ENCODE data around the gene DNASE1L2. TPM values are rescaled to one million over a fixed set of nuclear protein-coding genes. Genes with fewer than 3 reads are reported as not detected.
A peak's percentile ranks its signal among the peaks of the same experiment; 100 is the strongest.

Gene DNASE1L2
- total and polyA plus RNA-seq, 3 donors from 2014 or later: 1.1 to 3.5 (median 2.5) TPM

DNA sequence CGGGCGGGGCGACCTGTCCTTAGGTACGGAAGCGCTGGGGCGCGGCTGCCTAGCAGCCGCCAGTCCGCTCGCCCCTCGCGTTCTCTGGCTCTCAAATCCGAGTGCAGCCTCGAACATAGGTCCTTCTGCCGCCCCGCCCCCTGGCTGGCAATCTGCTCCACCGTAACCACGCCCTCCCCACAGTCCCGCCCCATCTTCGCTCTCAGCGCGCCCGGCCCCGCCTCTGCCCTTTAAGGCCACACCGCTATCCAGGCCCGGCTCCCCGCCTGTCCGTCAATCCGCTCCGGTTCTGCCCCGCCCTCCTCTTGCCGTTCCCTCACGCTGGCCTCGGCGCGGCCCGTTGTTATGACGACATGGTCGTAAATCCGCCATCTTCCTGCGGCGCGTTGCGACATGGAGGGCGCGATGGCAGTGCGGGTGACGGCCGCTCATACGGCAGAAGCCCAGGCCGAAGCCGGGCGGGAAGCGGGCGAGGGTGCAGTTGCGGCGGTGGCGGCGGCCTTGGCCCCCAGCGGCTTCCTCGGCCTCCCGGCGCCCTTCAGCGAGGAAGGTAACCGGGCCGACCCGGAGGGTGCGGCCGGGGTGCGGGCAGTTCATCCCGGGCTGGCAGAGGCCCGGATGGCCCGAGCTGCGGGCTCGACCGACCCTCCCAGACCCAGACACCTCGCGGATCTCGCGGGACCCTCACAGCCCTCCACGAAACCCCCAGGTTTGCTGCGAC lies 12.9 kb upstream of the DNASE1L2 start, which contains the start of gene E4F1:
E4F1 (plus strand) TSS at position 371 of the 721 bp plus-strand sequence; CDS start at position 394, 23 bp downstream.
- Histone ChIP-seq H3K4me3 (peak within 1 kb of the TSS; percentile 87 to 90), H3K27ac (peak within 1 kb of the TSS; percentile 75 to 84), H3K9me3 (no peaks in the 10 kb centered on the region), H3K4me1 (peaks cover 19% of the 10 kb centered on the region), H3K36me3 (ENCODE audit: low read depth, missing control alignments) (no peaks in the 10 kb centered on the region), H3K27me3 (no peaks in the 10 kb centered on the region)
- peak; percentile 28 for TF ChIP-seq POLR2A (IDR thresholded peaks at IDR 0.05)
- TF ChIP-seq, protein P1, sequence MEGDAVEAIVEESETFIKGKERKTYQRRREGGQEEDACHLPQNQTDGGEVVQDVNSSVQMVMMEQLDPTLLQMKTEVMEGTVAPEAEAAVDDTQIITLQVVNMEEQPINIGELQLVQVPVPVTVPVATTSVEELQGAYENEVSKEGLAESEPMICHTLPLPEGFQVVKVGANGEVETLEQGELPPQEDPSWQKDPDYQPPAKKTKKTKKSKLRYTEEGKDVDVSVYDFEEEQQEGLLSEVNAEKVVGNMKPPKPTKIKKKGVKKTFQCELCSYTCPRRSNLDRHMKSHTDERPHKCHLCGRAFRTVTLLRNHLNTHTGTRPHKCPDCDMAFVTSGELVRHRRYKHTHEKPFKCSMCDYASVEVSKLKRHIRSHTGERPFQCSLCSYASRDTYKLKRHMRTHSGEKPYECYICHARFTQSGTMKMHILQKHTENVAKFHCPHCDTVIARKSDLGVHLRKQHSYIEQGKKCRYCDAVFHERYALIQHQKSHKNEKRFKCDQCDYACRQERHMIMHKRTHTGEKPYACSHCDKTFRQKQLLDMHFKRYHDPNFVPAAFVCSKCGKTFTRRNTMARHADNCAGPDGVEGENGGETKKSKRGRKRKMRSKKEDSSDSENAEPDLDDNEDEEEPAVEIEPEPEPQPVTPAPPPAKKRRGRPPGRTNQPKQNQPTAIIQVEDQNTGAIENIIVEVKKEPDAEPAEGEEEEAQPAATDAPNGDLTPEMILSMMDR (IDR thresholded peaks at IDR 0.05): no peak
- DNase-seq: peak; percentile 100
- WGBS, 2 donors: 0 to 1% methylated on average over 30 to 82 of the region's 82 CpGs
- intact Hi-C loops (cut with DNase I; ENCODE audit: low total_unique reads): no loop called here

DNA sequence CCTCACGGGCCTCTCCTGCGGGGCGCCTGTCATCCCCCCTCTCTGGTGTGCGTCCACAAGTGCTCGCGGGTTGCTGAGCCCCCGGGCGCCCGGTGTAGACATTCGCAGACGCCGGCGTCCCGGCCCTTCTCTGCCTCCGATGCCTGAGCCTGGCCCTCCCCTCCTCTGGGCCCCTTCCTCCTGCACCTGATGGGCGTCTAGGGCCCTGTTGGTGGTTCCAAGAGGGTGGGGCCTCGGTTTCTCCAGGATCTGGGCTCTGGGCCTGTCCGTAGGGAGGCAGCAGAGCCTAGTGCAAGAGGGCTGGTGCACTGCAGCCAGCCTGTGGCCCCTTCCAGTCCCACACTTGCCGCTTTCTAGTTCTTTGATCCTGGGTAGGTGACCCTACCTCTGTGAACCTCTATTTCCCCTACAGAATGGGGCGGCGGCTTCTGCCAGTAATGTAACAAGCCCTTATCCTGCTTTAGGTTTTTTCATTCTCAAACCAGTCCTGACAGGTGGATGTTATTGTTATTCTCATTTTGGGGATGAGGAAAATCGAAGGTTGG lies 12.2 kb upstream of the DNASE1L2 start:
- TF ChIP-seq, protein P1 (IDR thresholded peaks at IDR 0.05): no peak
- TF ChIP-seq POLR2A (IDR thresholded peaks at IDR 0.05): no peak
- no peaks in the 10 kb centered on the region for H3K27me3 ChIP-seq
- peaks cover 19% of the 10 kb centered on the region for H3K4me1 ChIP-seq
- H3K9me3 ChIP-seq: no peaks in the 10 kb centered on the region
- H3K36me3 ChIP-seq (ENCODE audit: low read depth, missing control alignments): no peaks in the 10 kb centered on the region
- H3K4me3 ChIP-seq: peak overlapping the region; percentile 87 to 90
- DNase-seq: peak; percentile 59
- WGBS, 2 donors: 5 to 19% methylated on average over 4 to 22 of the region's 22 CpGs
- H3K27ac ChIP-seq: peak overlapping the region; percentile 75 to 84
- intact Hi-C loops (cut with DNase I; ENCODE audit: low total_unique reads): no loop called here

GRCh38 chr16:2226245-2226793 lies 9.9 kb upstream of the DNASE1L2 start:
- no peak overlapping the region for H3K27ac ChIP-seq
- intact Hi-C loops (cut with DNase I; ENCODE audit: low total_unique reads): no loop called here
- H3K9me3 ChIP-seq: no peaks in the 10 kb centered on the region
- H3K4me3 ChIP-seq: no peak overlapping the region
- no peaks in the 10 kb centered on the region for H3K36me3 ChIP-seq (ENCODE audit: low read depth, missing control alignments)
- WGBS, 2 donors: 61 to 69% methylated on average over 9 of the region's 9 CpGs
- peaks cover 19% of the 10 kb centered on the region for H3K4me1 ChIP-seq
- no peaks in the 10 kb centered on the region for H3K27me3 ChIP-seq
- DNase-seq: no peak
- TF ChIP-seq POLR2A (IDR thresholded peaks at IDR 0.05): no peak
- TF ChIP-seq, protein P1 (IDR thresholded peaks at IDR 0.05): no peak

- intact Hi-C loops (cut with DNase I; ENCODE audit: low total_unique reads): no loop called here
- H3K4me3 ChIP-seq: no peak overlapping the region
- no peak for DNase-seq
- no peaks in the 10 kb centered on the region for H3K27me3 ChIP-seq
- WGBS, 2 donors: 93 to 95% methylated on average over 6 of the region's 6 CpGs
- no peaks in the 10 kb centered on the region for H3K9me3 ChIP-seq
- TF ChIP-seq, protein P1 (IDR thresholded peaks at IDR 0.05): no peak
- H3K36me3 ChIP-seq (ENCODE audit: low read depth, missing control alignments): no peaks in the 10 kb centered on the region
- peaks cover 19% of the 10 kb centered on the region for H3K4me1 ChIP-seq
- H3K27ac ChIP-seq: no peak overlapping the region
Measured at GRCh38 chr16:2226918-2227317, 9.3 kb upstream of the DNASE1L2 start.

Measured in testis (tissue), 3 donors.